Gastrocnemius medialis (tissue), 4 donors: ENCODE results near the gene TAS1R2.

ENCODE experiments used
- CTCF ChIP-seq, 5 experiments: fragments of 450-650 bp in 3 of 5; fragments of 200-600 bp in 2 of 5; sonication (generic) in 2 of 5; IDR thresholded peaks in 4 of 5; conservative IDR thresholded peaks in 1 of 5; 1 replicate in 4 of 5; 2 replicates in 1 of 5; pipeline ENCODE4 v1.5.1; 2016 to 2019; ENCODE audit warnings: antibody characterized with exemption in 5 of 5, mild to moderate bottlenecking in 3 of 5, moderate library complexity in 3 of 5
- POLR2A ChIP-seq, 2 donors: fragments of 450-650 bp; IDR thresholded peaks; one replicate each; pipeline ENCODE4 v1.6.1; 2017; ENCODE audit warnings: antibody characterized with exemption in 2 of 2, mild to moderate bottlenecking in 2 of 2, moderate library complexity in 2 of 2

- TF ChIP-seq CTCF (IDR thresholded peaks at IDR 0.05 in 4 of 5, conservative IDR thresholded peaks at IDR 0.05 in 1 of 5): no peak
- TF ChIP-seq POLR2A (IDR thresholded peaks at IDR 0.05): no peak
These were observed 42.7 kb downstream of the TAS1R2 start for GRCh38 chr1:18816808-18817207.
